IMR-90 (cell line): ENCODE data around the gene KMT2B.

Experiments used
- CEBPB ChIP-seq: IDR thresholded peaks from 2 replicates; pipeline ENCODE4 v1.6.1; 2012; ENCODE audit warnings: low read depth, low read length, improper control_type of control experiment
- CTCF ChIP-seq: conservative IDR thresholded peaks from 2 replicates; pipeline ENCODE4 v1.5.1; 2012; ENCODE audit warnings: mild to moderate bottlenecking, low read depth, low read length, improper control_type of control experiment
- MAFK ChIP-seq: IDR thresholded peaks from 2 replicates; pipeline ENCODE4 v1.6.1; 2012; ENCODE audit warnings: low read depth, low read length, improper control_type of control experiment
- MXI1 ChIP-seq: IDR thresholded peaks from 2 replicates; pipeline ENCODE4 v1.6.1; 2012; ENCODE audit warnings: low read depth, mild to moderate bottlenecking, low read length, moderate library complexity, borderline replicate concordance
- NFE2L2 ChIP-seq: fragments of 150-350 bp; IDR thresholded peaks from 2 replicates; pipeline ENCODE4 v1.6.1; 2016; ENCODE audit warnings: low read depth, mild to moderate bottlenecking, low read length
- POLR2A ChIP-seq: IDR thresholded peaks from 2 replicates; pipeline ENCODE4 v1.6.1; 2012; ENCODE audit warnings: mild to moderate bottlenecking, low read depth, low read length
- RAD21 ChIP-seq: IDR thresholded peaks from 2 replicates; pipeline ENCODE4 v1.6.1; 2012; ENCODE audit warnings: low read length, improper control_type of control experiment
- RCOR1 ChIP-seq: IDR thresholded peaks from 2 replicates; pipeline ENCODE4 v1.6.1; 2012; ENCODE audit warnings: mild to moderate bottlenecking, low read length, improper control_type of control experiment; ENCODE audit not compliant: insufficient replicate concordance
- RFX5 ChIP-seq: IDR thresholded peaks from 2 replicates; pipeline ENCODE4 v1.8.0; 2012; ENCODE audit warnings: low read depth, mild to moderate bottlenecking, low read length, moderate library complexity
- SMC3 ChIP-seq: fragments of 150-350 bp; IDR thresholded peaks from 2 replicates; pipeline ENCODE4 v1.6.1; 2016; ENCODE audit warnings: low read depth, mild to moderate bottlenecking, antibody characterized with exemption, low read length, moderate library complexity
- USF2 ChIP-seq: fragments of 150-350 bp; IDR thresholded peaks from 2 replicates; pipeline ENCODE4 v1.6.1; 2017; ENCODE audit warnings: mild to moderate bottlenecking, antibody characterized with exemption, low read length, low read depth

GRCh38 chr19:35723671-35724070 is 5.9 kb downstream of the KMT2B start:
- TF ChIP-seq CTCF = no peak
- TF ChIP-seq SMC3 = no peak
- no peak for TF ChIP-seq POLR2A
- no peak for TF ChIP-seq MXI1
- no peak for TF ChIP-seq MAFK
- TF ChIP-seq NFE2L2 = no peak
- TF ChIP-seq RFX5 = no peak
- TF ChIP-seq USF2 = no peak
- TF ChIP-seq RAD21 = no peak
- TF ChIP-seq CEBPB = no peak
- no peak for TF ChIP-seq RCOR1
